SK-N-SH (cell line): ENCODE measurements around the gene GSC2. TPM values are rescaled to one million over a fixed set of nuclear protein-coding genes. Genes with fewer than 3 reads are reported as not detected.
A peak's percentile ranks its signal among the peaks of the same experiment; 100 is the strongest.

ENCODE experiments used
- CTCF ChIA-PET: fragments of 300-600, 350-600 bp; formaldehyde crosslinking; extraction: SDS; loops from one replicate; lab custom pipeline; 2021; lab: Yijun Ruan, JAX
- POLR2A ChIA-PET: fragments of 350-600 bp; sonication (Branson Sonifier 250); formaldehyde crosslinking; extraction: SDS; loops from one replicate; lab custom pipeline; 2020; ENCODE audit warnings: antibody characterized with exemption, inconsistent platforms; lab: Yijun Ruan, JAX
- DNase-seq: peaks from one replicate; pipeline ENCODE4 v3.0.0; 2012
- H2AFZ ChIP-seq: fragments of 200-600 bp; sonication (generic); 2 replicates; pipeline ENCODE4 v1.8.1; 2016; ENCODE audit warnings: antibody characterized with exemption, mild to moderate bottlenecking, low read depth
- H3F3A ChIP-seq: fragments of 200-600 bp; sonication (generic); replicated peaks from 2 replicates; pipeline ENCODE3; 2016; ENCODE audit warnings: antibody characterized with exemption, mild to moderate bottlenecking; ENCODE audit not compliant: insufficient read depth
- H3K27ac ChIP-seq, 2 experiments: fragments of 200-500 bp in 1 of 2; fragments of 200-600 bp in 1 of 2; sonication (Bioruptor generic) in 1 of 2; sonication (generic), shearing (Covaris generic) in 1 of 2; 2 replicates each; pipeline versions ENCODE4 v1.5.1 to v1.6.1; 2014 to 2016; ENCODE audit warnings: low read depth in 2 of 2, inconsistent platforms in 1 of 2, low read length in 1 of 2, mild to moderate bottlenecking in 1 of 2, mixed read lengths in 1 of 2
- H3K27me3 ChIP-seq: fragments of 200-600 bp; sonication (generic), shearing (Covaris generic); 2 replicates; pipeline ENCODE4 v1.6.1; 2016; ENCODE audit warnings: mixed run types; ENCODE audit not compliant: insufficient read depth
- H3K36me3 ChIP-seq, 2 experiments: fragments of 200-500 bp in 1 of 2; fragments of 200-600 bp in 1 of 2; sonication (Bioruptor generic) in 1 of 2; sonication (generic) in 1 of 2; replicated peaks in 1 of 2; 2 replicates each; pipeline versions ENCODE3 to v1.5.1; 2014 to 2016; ENCODE audit warnings: low read length in 1 of 2, mild to moderate bottlenecking in 1 of 2; ENCODE audit not compliant: insufficient read depth in 2 of 2, control insufficient read depth in 1 of 2
- H3K4me1 ChIP-seq, 2 experiments: fragments of 200-500 bp in 1 of 2; fragments of 200-600 bp in 1 of 2; sonication (Bioruptor generic) in 1 of 2; sonication (generic), shearing (Covaris generic) in 1 of 2; 2 replicates each; pipeline versions ENCODE4 v1.5.1 to v1.6.1; 2014 to 2016; ENCODE audit warnings: low read depth in 1 of 2, low read length in 1 of 2, mixed run types in 1 of 2; ENCODE audit not compliant: insufficient read depth in 2 of 2, control insufficient read depth in 1 of 2
- H3K4me2 ChIP-seq: fragments of 200-600 bp; sonication (generic), shearing (Covaris generic); 2 replicates; pipeline ENCODE4 v1.6.1; 2017; ENCODE audit warnings: mixed run types
- H3K4me3 ChIP-seq, 2 experiments: fragments of 200-500 bp in 1 of 2; fragments of 200-600 bp in 1 of 2; sonication (Bioruptor generic) in 1 of 2; sonication (generic), shearing (Covaris generic) in 1 of 2; 2 replicates each; pipeline versions ENCODE4 v1.5.1 to v1.8.1; 2014 to 2016; ENCODE audit warnings: low read depth in 2 of 2, inconsistent platforms in 1 of 2, low read length in 1 of 2, mild to moderate bottlenecking in 1 of 2, mixed read lengths in 1 of 2, moderate library complexity in 1 of 2
- H3K79me2 ChIP-seq: fragments of 200-600 bp; sonication (generic); 2 replicates; pipeline ENCODE4 v1.8.1; 2017; ENCODE audit warnings: mild to moderate bottlenecking; ENCODE audit not compliant: insufficient read depth
- H3K9ac ChIP-seq: fragments of 200-600 bp; sonication (generic); 2 replicates; pipeline ENCODE4 v1.6.1; 2017; ENCODE audit warnings: mixed run types
- H3K9me2 ChIP-seq: fragments of 200-600 bp; sonication (generic); 2 replicates; pipeline ENCODE4 v1.6.1; 2017; ENCODE audit warnings: mixed run types
- H3K9me3 ChIP-seq: fragments of 200-600 bp; sonication (generic); 2 replicates; pipeline ENCODE4 v1.6.1; 2017; ENCODE audit warnings: mixed run types, mild to moderate bottlenecking, moderate library complexity
- H4K20me1 ChIP-seq: fragments of 200-600 bp; sonication (generic); 2 replicates; pipeline ENCODE4 v1.6.1; 2017; ENCODE audit warnings: mild to moderate bottlenecking, mixed run types; ENCODE audit not compliant: insufficient read depth
- GABPA ChIP-seq: IDR thresholded peaks from 2 replicates; pipeline ENCODE4 v1.4.0; 2012; ENCODE audit warnings: low read depth, mild to moderate bottlenecking
- GATA2 ChIP-seq: sonication (generic); formaldehyde crosslinking; IDR thresholded peaks from 2 replicates; pipeline ENCODE4 v1.5.0; 2020; ENCODE audit warnings: mild to moderate bottlenecking, missing genetic modification reagents
- POLR2AphosphoS5 ChIP-seq: IDR thresholded peaks from 2 replicates; pipeline ENCODE4 v1.6.1; 2012; ENCODE audit warnings: low read depth, low read length
- RAD21 ChIP-seq: IDR thresholded peaks from 2 replicates; pipeline ENCODE4 v1.6.1; 2012; ENCODE audit warnings: mild to moderate bottlenecking, low read length
- REST ChIP-seq: IDR thresholded peaks from 2 replicates; pipeline ENCODE4 v1.6.1; 2012; ENCODE audit warnings: mild to moderate bottlenecking, low read depth, low read length, moderate library complexity
- SIN3A ChIP-seq: IDR thresholded peaks from 2 replicates; pipeline ENCODE4 v1.6.1; 2012; ENCODE audit warnings: low read depth, mild to moderate bottlenecking, low read length, moderate library complexity, borderline replicate concordance
- SMC3 ChIP-seq: IDR thresholded peaks from 2 replicates; pipeline ENCODE4 v1.6.1; 2012; ENCODE audit warnings: low read depth, low read length, improper control_type of control experiment
- WGBS: methylation state at CpG from one replicate; pipeline ENCODE4 v1.1.6; 2017; ENCODE audit warnings: low lambda C conversion rate; 5-methylcytosine and 5-hydroxymethylcytosine counted together
- polyA plus RNA-seq, 3 experiments: library from polyadenylated mRNA; depleted of rRNA; stranded (reverse); fragments of >200 nt; gene quantifications; 2 replicates each; pipeline ENCODE4 v1.2.3, GENCODE V29; 2012
- TF ChIP-seq, protein P1 (sequence below): IDR thresholded peaks from 2 replicates; pipeline ENCODE4; 2012

The GSC2 gene
- polyA plus RNA-seq, 1 of the 3 experiments (the other 2 are of a cell fraction): not detected

- H3K36me3 ChIP-seq: peaks cover 0 to 9% of the 10 kb centered on the region in 2 experiments
- POLR2A ChIA-PET: interaction anchor here (1.0 to 1.6 kb wide), 2 partner anchors 29 kb away, joined by 4 to 7 read pairs; partner anchors contain the start of gene ESS2
- no peaks in the 10 kb centered on the region for H3F3A ChIP-seq
- CTCF ChIA-PET: interaction anchor here (0.6 to 1.4 kb wide), 2 partner anchors 28 to 219 kb away, joined by 4 to 8 read pairs; partner anchors contain the start of gene ESS2
- peaks cover 14% of the 10 kb centered on the region for H3K27me3 ChIP-seq
- WGBS: 67% methylated on average over 13 of the region's 19 CpGs
- H3K4me1 ChIP-seq: peaks cover 31 to 63% of the 10 kb centered on the region in 2 experiments
- peak overlapping the region; percentile 97 to 99; a peak in 3 of 4 replicates for H3K4me3 ChIP-seq
- no peak overlapping the region for H2AFZ ChIP-seq
- peaks cover 13% of the 10 kb centered on the region; the same call in 1 of the 2 replicates for H4K20me1 ChIP-seq
- peaks cover 60% of the 10 kb centered on the region for H3K79me2 ChIP-seq
- no peak for DNase-seq
- H3K9ac ChIP-seq: peak overlapping the region; percentile 100; the same call in 1 of the 2 replicates
- H3K9me2 ChIP-seq: no peaks in the 10 kb centered on the region
- no peaks in the 10 kb centered on the region for H3K9me3 ChIP-seq
- TF ChIP-seq SMC3 (no peak), GABPA (no peak), POLR2AphosphoS5 (no peak), SIN3A (no peak), GATA2 (CRISPR knock-in tag) (no peak), REST (no peak), RAD21 (no peak)
- TF ChIP-seq, protein P1, sequence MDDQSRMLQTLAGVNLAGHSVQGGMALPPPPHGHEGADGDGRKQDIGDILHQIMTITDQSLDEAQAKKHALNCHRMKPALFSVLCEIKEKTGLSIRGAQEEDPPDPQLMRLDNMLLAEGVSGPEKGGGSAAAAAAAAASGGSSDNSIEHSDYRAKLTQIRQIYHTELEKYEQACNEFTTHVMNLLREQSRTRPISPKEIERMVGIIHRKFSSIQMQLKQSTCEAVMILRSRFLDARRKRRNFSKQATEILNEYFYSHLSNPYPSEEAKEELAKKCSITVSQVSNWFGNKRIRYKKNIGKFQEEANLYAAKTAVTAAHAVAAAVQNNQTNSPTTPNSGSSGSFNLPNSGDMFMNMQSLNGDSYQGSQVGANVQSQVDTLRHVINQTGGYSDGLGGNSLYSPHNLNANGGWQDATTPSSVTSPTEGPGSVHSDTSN: no peak
- H3K4me2 ChIP-seq: peak overlapping the region; percentile 95
- no peak overlapping the region for H3K27ac ChIP-seq
Measured at GRCh38 chr22:19173047-19174035, 23.2 kb upstream of the GSC2 start.
